Psoas muscle (tissue), 8 donors: ENCODE measurements around the gene SSBP3. TPM values are rescaled to one million over a fixed set of nuclear protein-coding genes. Genes with fewer than 3 reads are reported as not detected.
A peak's percentile ranks its signal among the peaks of the same experiment; 100 is the strongest.

ENCODE experiments used
- ATAC-seq, 4 donors: fragments of 200-7000 bp; cut with Tn5 transposase; one replicate each; pipeline ENCODE4 v1.9.1; 2020; ENCODE audit warnings: moderate library complexity in 3 of 4, mild to moderate bottlenecking in 2 of 4
- DNase-seq, 2 donors: peaks; one replicate each; pipeline ENCODE4 v3.0.0-alpha.2; 2020
- H3K27ac ChIP-seq: fragments of 200-600 bp; one replicate; pipeline ENCODE4 v1.8.0; 2022
- H3K27me3 ChIP-seq, 3 donors: fragments of 200-600 bp in 1 of 3; one replicate each; pipeline versions ENCODE4 v1.6.1 to v1.8.0; 2013 to 2022; ENCODE audit warnings: low read length in 2 of 3, mild to moderate bottlenecking in 2 of 3, moderate library complexity in 1 of 3; ENCODE audit not compliant: insufficient read depth in 3 of 3
- H3K36me3 ChIP-seq, 2 donors: fragments of 200-600 bp in 1 of 2; one replicate each; pipeline versions ENCODE4 v1.6.1 to v1.8.0; 2013 to 2022; ENCODE audit warnings: low read depth in 1 of 2, mild to moderate bottlenecking in 1 of 2, moderate library complexity in 1 of 2; ENCODE audit not compliant: insufficient read depth in 1 of 2
- H3K4me1 ChIP-seq: fragments of 200-600 bp; one replicate; pipeline ENCODE4 v1.8.0; 2022
- H3K4me3 ChIP-seq: fragments of 200-600 bp; one replicate; pipeline ENCODE4 v1.8.0; 2022; ENCODE audit warnings: mild to moderate bottlenecking
- H3K9me3 ChIP-seq: fragments of 200-600 bp; one replicate; pipeline ENCODE4 v1.8.0; 2022
- WGBS, 3 donors: extraction: QIAGEN DNeasy Blood & Tissue Kit; methylation state at CpG; one replicate each; pipeline versions ENCODE4 v1.1.6 to v1.1.7; 2013; 5-methylcytosine and 5-hydroxymethylcytosine counted together
- intact Hi-C, 2 donors: fragments of 100-400 bp; cut with DNase I; formaldehyde crosslinking; loops; one replicate each; pipeline versions ENCODE4 v1.11.0 to v1.14.2; 2022
- polyA plus RNA-seq, 3 donors: library from polyadenylated mRNA; stranded (reverse); fragments of 200-250 nt; gene quantifications; one replicate each; pipeline ENCODE4 v1.2.3, GENCODE V29; 2013
- total RNA-seq, 4 donors: library from RNA; stranded (reverse); fragmentation: NEBNext Ultra II Directional in 2 of 4; extraction: Animal tissue kit (Norgen Biotek cat#: 25700) in 2 of 4; gene quantifications; one replicate each; pipeline versions ENCODE4 v1.2.1 to v1.2.4, GENCODE V29; 2021 to 2023
- TF ChIP-seq, protein P1 (sequence below): fragments of 200-600 bp; IDR thresholded peaks from one replicate; pipeline ENCODE4 v1.8.0; 2022; ENCODE audit warnings: antibody characterized with exemption
- donor health status: healthy with polysubstance abuse.
- donor health status: DM: no; HTN: no; CAD: no; lungs with moderate emphysema.
- donor health status: Bipolar disorder and iron deficiency.
- donor health status: healthy.
- donor health status: DM: yes; HTN: yes; CAD: no.
- donor health status: DM: no; HTN: no; CAD: no.
- donor health status: DM: no; HTN: no; CAD: no.
- donor health status: DM: yes; HTN: yes; CAD: no.

Gene SSBP3
- total and polyA plus RNA-seq, 7 donors: 7.9 to 24.2 (median 21.6) TPM

GRCh38 chr1:54337928-54338327 lies 68.3 kb downstream of the SSBP3 start:
- Histone ChIP-seq H3K27ac (no peak overlapping the region), H3K9me3 (no peaks in the 10 kb centered on the region), H3K27me3 (no peaks in the 10 kb centered on the region), H3K4me1 (peaks cover 85% of the 10 kb centered on the region), H3K4me3 (no peak overlapping the region), H3K36me3 (no peaks in the 10 kb centered on the region)
- TF ChIP-seq, protein P1, sequence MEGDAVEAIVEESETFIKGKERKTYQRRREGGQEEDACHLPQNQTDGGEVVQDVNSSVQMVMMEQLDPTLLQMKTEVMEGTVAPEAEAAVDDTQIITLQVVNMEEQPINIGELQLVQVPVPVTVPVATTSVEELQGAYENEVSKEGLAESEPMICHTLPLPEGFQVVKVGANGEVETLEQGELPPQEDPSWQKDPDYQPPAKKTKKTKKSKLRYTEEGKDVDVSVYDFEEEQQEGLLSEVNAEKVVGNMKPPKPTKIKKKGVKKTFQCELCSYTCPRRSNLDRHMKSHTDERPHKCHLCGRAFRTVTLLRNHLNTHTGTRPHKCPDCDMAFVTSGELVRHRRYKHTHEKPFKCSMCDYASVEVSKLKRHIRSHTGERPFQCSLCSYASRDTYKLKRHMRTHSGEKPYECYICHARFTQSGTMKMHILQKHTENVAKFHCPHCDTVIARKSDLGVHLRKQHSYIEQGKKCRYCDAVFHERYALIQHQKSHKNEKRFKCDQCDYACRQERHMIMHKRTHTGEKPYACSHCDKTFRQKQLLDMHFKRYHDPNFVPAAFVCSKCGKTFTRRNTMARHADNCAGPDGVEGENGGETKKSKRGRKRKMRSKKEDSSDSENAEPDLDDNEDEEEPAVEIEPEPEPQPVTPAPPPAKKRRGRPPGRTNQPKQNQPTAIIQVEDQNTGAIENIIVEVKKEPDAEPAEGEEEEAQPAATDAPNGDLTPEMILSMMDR: no peak
- WGBS, 3 donors: 79 to 83% (median 82%) methylated on average over 7 of the region's 7 CpGs
- ATAC-seq (no peak), DNase-seq (no peak)
- intact Hi-C loops: loop anchor here (5.0 to 10.0 kb wide), 2 partner anchors 44 to 63 kb away; no protein-coding TSS in a partner anchor

DNA sequence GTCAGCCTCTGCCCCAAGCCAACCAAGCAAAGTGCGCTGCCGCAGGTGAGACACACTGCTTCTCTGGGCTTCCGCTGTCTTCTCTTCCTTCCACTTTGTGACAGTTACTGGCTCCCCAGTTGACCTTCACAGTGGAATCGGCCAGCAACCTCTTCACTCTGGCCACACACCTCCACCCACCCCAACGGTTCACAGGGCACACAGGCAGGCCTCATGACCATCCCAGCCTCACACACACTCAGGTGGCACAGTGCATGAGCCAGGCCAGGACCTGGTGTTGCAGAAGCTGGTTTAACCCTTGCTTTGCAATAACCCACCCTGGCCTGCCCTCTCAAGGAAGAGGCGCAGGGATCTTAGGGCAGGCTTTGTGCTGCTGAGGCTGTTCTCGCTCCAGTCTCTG lies 69.2 kb downstream of the SSBP3 start:
- H3K36me3 ChIP-seq: no peaks in the 10 kb centered on the region
- 84 to 90% (median 89%) methylated on average over 7 of the region's 7 CpGs for WGBS, 3 donors
- no peaks in the 10 kb centered on the region for H3K9me3 ChIP-seq
- H3K4me1 ChIP-seq: peaks cover 86% of the 10 kb centered on the region
- intact Hi-C loops: loop anchor here (5.0 to 10.0 kb wide), 2 partner anchors 45 to 62 kb away; no protein-coding TSS in a partner anchor
- ATAC-seq (no peak), DNase-seq (no peak)
- TF ChIP-seq, protein P1: no peak
- no peaks in the 10 kb centered on the region for H3K27me3 ChIP-seq
- H3K27ac ChIP-seq: no peak overlapping the region
- no peak overlapping the region for H3K4me3 ChIP-seq

DNA sequence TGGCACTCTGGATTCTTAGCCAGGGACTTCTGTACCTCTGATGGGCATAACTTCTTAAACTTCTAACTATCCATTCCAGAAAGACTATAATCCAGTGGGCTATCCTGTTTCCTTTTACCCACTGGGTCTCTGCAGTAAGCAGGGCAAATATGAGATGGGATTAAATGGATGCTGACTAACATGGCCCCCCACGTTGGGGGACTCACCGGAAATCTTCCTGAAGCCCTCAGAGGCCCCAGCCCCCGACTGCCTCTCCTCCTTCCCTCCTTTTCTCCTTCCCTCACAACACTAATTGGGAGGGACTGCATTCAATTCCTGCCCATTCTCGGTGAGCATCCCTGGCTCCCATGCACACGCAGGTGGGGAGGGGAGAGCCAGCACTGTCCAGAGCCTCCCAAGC lies 70.1 kb downstream of the SSBP3 start:
- Histone ChIP-seq H3K4me3 (peak overlapping the region; percentile 55), H3K36me3 (no peaks in the 10 kb centered on the region), H3K27me3 (no peaks in the 10 kb centered on the region), H3K27ac (peak overlapping the region; percentile 93), H3K9me3 (no peaks in the 10 kb centered on the region), H3K4me1 (peaks cover 86% of the 10 kb centered on the region)
- TF ChIP-seq, protein P1: no peak
- WGBS, 3 donors: 65 to 76% (median 69%) methylated on average over 5 of the region's 5 CpGs
- intact Hi-C loops: loop anchor here (5.0 to 10.0 kb wide), 2 partner anchors 46 to 61 kb away; no protein-coding TSS in a partner anchor
- ATAC-seq: no peak
- no peak for DNase-seq

DNA sequence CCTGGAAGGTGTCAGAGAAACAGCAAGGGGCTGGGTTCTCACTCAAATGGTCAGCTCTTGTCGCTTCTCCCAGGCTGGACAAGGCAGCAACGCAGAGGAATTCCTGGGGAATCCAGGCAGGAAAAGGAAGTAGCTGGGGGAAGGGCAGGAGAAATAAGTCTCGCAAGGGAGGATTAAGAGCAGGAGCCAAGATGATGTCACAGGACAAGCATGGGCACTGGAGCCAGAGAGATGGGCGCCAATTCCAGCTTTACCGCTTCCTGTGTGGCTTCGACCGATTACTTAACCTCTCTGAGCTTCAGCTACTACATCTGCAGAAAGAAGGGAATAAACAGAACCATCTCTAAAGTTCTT lies 70.5 kb downstream of the SSBP3 start:
- H3K4me1 ChIP-seq: peaks cover 86% of the 10 kb centered on the region
- H3K27ac ChIP-seq: peak overlapping the region; percentile 93
- no peaks in the 10 kb centered on the region for H3K36me3 ChIP-seq
- H3K9me3 ChIP-seq: no peaks in the 10 kb centered on the region
- intact Hi-C loops: loop anchor here (5.0 to 10.0 kb wide), 2 partner anchors 47 to 61 kb away; no protein-coding TSS in a partner anchor
- TF ChIP-seq, protein P1: no peak
- WGBS, 3 donors: 3 to 6% (median 6%) methylated on average over 7 of the region's 7 CpGs
- DNase-seq: peak; percentile 67 to 84
- peak overlapping the region; percentile 55 for H3K4me3 ChIP-seq
- peak; percentile 74 to 80 (median 76) for ATAC-seq
- H3K27me3 ChIP-seq: no peaks in the 10 kb centered on the region
